Pulmonary artery endothelial cell (primary cell): ENCODE results near the gene KCNG1. TPM values are rescaled to one million over a fixed set of nuclear protein-coding genes. Genes with fewer than 3 reads are reported as not detected.
"Not testable (repeated sequence)": the region's sequence is repeated elsewhere in the genome, so short reads cannot be mapped to it uniquely, and the experiment has no call there.

ENCODE experiments used
- DNase-seq: peaks from one replicate; pipeline ENCODE4 v3.0.0-alpha.2; 2011; ENCODE audit warnings: low read depth, low spot score
- total RNA-seq: library from RNA; depleted of rRNA; stranded (reverse); fragments of >200 nt; gene quantifications from 2 replicates; pipeline ENCODE4 v1.2.3, GENCODE V29; 2014

The KCNG1 gene
- total RNA-seq, 1 donor from 2014 or later: 0.40 TPM

DNA sequence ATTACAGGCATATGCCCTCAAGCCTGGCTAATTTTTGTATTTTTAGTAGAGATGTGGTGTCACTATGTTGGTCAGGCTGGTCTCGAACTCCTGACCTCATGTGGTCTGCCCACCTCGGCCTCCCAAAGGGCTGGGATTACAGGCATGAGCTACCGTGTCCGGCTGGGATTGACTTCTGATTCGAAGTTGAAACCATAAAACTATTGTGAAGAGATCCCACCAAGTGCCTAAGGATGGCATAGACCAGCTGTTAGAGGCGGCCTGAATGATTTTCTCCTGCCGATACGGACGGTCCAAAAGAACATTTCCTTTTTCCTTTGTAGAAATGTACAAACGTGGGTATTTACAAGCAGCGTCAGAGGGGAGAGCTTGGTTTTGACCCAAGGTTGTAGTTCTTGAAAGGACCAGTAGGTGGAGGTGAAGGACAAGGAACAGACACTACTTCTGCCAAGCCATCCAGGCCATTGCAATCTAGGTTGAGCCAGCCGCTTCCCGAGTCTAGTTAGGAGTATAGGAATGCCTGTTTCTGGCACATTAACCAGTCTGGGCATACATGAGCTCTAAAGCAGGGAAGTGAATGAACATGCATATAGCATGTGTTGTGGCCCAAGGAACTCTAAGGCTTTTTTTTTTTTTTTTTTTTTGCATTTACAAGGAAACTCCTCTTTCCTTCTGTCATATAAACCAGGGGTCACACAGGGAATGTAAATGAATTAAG lies 35.3 kb downstream of the KCNG1 start:
- DNase-seq: peak; percentile 54

- DNase-seq: no peak
Measured at GRCh38 chr20:50983321-50983720, 39.6 kb downstream of the KCNG1 start.

DNA sequence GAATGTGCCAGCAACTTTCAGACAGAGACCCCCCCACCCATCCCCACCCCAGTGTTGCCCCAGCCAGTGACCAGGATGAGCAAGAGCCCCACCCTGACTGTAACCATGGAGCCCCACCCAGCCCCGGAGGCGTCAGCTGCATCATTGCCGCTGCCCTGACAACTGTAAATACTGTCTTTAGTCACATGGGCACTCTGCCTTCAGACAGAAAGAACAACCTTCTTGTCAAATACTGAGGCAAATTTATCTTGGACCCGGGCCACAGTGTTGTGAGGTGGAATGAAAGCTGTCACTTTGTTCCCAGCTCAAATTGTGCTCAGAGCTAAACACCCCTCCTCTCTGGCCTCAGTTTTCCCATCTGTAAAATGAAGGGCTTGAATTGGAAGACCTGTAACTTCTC lies 40.5 kb downstream of the KCNG1 start:
- no peak for DNase-seq

DNA sequence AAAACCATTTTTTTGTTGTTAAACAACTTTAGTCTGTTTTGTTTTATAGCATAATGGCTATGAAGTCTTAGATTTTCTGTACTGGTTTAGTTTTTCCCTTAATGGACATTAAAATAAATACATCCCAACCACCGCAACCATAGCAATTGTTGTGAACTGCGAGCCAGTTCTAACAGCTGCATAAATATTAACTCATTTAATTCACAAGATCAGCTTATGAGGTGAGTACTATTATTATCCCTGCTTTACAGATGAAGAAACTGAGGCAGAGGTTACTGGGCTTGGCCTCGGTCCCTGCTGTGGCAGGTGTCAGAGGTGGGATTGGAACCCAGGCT lies 41.2 kb downstream of the KCNG1 start:
- no peak for DNase-seq

DNA sequence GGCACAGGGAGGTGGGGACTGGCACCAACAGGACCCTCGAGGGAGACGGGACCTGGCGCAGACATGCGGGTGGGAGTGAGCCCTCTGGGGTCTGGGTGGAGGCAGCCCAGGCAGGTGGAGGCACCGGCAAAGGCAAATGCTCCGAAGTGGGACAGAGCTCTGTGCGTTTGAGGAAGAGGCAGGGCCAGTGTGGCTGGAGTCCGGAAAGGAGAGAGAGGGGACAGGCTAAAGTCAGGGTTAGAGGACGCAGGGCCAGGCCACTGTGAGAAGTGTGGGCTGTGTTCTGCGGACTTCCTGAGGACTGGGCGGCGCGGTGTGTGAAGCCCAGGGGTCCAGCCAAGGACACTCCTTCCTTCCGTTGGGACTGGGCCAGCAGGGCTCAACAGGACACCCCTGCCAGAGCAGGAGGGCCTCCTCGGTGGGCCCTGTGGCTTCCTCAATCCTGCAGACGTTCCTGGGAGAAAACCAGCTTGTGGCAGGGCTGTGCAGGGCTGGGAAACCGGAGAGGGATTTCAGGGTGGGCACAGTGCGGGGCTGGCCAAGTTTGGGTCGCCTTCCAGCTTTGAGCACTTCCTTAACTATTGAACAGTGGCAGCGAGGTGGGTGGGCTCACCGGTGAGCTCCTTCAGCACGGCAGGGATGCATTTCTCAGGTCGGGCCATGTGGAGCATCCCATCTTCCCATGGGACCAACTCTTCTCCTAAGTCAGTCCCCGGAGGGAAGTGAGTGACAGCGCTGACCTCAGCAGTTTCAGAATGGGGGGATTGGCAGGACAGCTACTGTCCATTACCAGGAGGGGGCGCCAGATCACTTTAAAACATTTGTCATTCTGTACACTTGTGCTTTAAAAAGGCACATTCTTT lies 41.8 kb downstream of the KCNG1 start:
- peak; percentile 24 for DNase-seq

DNA sequence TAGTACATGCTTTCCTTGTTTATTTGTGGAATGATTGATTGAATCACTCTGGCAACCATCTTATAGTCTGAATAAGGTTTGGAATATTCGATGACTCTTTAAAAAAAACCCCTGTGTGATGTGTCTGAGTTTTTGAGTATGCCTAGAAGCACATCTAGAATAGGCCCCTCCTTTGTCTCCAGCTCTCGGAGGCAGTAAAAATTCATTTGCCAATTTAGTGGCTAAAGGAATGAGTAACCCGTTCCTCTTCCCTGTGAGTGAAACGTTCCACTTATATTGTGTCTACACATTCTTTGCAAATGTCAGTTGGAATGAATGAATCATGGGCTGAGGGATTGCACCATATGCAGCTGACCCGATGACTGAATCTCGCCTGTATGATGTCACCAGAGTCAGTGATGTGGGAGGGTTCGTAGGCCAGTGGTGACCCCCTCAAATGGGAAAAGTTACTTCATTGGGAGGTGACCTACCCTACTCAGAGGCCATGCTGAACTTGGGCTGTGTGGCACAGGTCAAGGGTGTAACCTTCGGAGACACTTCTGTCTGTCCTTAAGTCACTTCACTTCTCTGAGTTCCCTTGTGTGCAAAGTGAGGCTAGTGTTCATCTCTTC lies 42.7 kb downstream of the KCNG1 start:
- peak; percentile 32 for DNase-seq

DNA sequence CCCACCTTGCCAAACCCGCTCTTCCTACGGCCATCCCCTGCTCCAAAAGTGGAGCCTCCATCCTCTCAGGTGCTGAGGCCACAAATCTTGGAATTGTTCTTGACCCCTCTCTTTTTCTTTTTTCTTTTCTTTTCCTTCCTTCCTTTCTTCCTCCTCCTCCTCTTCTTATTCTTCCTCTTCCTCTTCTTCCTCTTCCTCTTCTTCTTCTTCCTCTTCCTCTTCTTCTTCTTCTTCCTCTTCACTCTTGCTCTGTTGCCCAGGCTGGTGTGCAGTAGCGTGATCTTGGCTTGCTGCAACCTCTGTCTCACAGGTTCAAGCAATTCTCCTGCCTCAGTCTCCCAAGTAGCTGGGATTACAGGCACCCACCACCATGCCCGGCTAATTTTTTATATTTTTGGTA lies 44.4 kb downstream of the KCNG1 start:
- DNase-seq: not testable (repeated sequence)

DNA sequence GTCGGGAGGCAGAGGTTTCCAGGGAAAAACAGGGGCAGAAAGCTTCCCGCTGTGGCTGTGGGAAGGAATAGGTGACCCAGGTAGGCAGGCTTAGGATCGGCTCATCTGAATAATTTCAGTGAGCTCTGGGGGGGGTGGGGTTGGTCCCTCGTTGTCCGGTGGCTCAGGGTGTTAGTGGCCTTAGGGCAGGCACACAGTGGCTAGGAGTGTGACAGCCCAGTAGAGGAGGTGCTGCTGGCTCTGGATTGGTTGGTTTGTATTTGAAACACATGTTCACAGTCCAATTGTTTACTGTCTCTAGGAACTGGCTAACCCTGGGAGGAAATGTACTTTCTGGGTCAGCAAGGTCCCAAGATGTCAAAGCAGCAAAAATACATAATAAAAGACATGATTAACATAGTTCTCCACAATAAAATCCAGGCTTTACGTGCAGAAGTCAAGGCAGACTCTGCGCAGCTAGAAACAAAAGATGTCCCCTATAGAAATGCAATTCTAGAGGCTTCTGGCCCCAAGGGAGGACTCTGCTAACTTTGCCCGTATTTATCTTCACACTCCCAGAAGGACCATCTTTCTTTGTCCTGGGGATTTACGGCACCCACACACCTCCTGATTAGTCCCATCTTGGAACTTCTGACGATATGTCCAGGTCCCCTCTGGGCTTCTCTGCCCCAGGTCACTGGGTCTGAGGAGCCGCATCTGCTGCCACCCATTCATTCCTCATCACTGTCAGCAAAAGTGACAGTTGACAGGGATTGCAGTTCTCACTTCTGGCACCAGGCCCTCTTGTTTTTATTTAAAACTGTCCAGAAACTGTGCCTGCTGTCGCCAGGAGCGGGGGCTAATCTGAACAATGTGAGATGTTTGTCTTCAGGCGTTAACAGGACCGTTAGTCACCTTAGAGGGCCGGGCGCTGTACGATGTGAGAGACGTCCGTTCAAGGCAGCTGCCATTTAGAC lies 45.6 kb downstream of the KCNG1 start:
- no peak for DNase-seq

DNA sequence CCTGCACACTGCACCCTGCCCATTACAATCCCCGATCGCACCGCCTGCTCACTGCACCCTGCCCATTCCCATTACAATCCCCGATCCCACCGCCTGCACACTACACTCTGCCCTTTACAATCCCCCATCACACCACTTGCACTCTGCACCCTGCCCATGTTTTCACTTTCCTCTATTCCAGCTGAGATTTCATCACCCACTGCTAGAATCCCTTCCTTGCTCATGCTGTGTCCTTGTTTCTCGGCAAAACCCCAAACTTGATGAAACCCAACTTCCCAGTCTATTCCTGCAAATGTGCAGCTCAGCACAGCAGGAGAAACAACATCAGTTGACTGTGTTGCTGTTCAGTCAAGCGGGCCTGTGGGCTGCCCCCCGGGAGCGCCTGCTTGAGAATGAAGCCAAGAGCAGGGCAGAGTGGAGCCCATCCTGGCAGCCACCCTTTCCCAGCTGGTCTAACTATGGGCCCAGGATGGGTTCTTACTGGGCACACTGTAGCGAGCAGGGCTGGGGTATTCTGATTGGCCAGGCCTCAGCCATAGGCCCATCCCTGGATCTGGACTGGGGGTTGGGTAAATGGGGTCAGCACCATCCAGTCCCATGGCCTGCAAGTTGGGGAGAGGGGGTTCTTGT lies 47.1 kb downstream of the KCNG1 start:
- DNase-seq: no peak

DNA sequence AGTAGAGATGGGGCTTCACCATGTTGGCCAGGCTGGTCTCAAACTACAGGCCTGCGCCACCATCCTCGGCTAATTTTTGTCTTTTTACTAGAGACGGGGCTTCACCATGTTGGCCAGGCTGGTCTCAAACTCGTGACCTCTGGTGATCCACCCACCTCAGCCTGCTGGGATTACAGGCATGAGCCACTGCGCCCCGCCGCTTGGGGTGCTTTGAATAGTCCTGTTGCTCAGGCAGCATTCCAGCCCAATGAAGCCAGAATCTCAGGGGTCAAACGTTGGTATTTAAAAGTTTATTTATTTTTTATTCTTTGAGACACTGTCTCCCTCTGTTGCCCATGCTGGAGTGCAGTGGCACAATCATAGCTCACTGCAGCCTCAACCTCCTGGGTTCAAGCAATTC lies 53.0 kb downstream of the KCNG1 start:
- DNase-seq: no peak

- DNase-seq: no peak
Measured at GRCh38 chr20:50969435-50969834, 53.5 kb downstream of the KCNG1 start.

- DNase-seq: no peak
Measured at GRCh38 chr20:50968289-50968688, 54.6 kb downstream of the KCNG1 start.

DNA sequence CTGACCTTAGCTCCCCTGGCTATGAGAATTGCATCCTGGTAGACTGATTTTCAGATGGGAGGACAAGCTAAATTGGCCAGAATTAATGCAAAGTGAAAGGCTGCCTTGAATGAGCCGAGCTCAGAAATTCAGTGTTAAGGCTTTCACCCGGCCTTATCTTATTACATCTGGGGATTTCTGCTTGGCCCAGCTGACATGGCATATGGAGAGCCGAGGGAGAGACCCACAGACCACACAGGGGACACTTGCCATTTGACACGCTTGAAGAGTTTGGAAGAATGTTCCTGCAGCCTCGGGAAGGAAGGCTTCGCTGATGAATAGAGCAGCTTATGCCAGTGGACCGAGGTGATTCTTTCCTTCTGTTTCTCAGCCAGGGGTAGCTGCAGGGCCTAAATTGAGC lies 55.3 kb downstream of the KCNG1 start:
- no peak for DNase-seq

DNA sequence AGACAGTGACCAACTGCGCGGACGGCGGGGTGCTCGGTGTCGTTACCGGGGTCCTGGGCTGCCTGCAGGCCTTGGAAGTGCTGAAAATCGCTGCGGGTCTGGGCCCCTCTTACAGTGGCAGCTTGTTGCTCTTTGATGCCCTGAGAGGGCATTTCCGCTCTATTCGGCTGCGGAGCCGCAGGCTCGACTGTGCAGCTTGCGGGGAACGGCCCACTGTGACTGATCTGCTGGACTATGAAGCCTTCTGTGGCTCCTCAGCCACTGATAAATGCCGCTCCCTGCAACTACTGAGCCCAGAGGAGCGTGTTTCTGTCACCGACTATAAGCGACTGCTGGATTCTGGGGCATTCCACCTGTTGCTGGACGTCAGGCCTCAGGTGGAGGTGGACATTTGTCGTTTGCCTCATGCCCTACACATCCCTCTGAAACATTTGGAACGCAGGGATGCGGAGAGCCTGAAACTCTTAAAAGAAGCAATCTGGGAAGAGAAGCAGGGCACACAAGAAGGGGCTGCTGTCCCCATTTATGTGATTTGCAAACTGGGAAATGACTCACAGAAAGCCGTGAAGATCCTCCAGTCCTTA lies 63.3 kb downstream of the KCNG1 start:
- DNase-seq: no peak

DNA sequence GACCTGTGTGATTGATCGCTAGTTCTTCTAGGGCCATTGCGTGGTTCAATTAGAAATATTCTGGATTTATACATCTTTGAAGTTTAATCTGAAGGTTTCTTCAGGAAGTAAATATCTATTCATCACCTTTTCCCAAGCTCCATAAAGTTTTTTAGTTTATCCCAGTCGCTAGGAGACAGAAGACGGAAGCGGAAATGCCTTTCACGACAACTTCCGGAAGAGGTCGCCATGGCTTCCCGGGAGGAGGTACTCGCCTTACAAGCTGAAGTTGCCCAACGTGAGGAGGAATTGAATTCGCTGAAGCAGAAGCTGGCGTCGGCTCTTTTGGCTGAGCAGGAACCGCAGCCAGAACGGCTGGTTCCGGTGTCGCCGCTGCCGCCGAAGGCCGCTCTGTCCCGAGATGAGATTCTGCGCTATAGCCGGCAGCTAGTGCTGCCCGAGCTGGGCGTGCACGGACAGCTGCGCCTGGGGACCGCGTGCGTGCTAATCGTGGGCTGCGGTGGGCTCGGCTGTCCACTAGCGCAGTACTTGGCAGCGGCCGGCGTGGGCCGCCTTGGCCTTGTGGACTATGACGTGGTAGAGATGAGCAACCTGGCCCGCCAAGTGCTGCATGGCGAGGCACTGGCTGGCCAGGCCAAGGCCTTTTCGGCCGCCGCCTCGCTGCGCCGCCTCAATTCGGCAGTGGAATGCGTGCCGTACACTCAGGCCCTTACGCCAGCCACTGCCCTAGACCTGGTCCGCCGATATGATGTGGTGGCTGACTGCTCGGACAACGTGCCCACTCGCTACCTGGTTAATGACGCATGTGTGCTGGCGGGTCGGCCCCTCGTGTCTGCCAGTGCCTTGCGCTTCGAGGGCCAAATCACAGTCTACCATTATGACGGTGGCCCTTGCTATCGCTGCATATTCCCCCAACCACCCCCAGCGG lies 64.0 kb downstream of the KCNG1 start, which contains the start of gene MOCS3:
MOCS3 (plus strand) TSS at position 204 of the 928 bp plus-strand sequence; CDS start at position 229, 25 bp downstream.
- DNase-seq: peak; percentile 76

- DNase-seq: peak; percentile 78
Measured at GRCh38 chr20:50957798-50958614, 64.9 kb downstream of the KCNG1 start, which contains the start of gene DPM1. DPM1 (minus strand) TSS chr20:50958532; CDS start chr20:50958523, 9 bp downstream.

- DNase-seq: no peak
Measured at GRCh38 chr20:50957276-50957675, 65.6 kb downstream of the KCNG1 start.

DNA sequence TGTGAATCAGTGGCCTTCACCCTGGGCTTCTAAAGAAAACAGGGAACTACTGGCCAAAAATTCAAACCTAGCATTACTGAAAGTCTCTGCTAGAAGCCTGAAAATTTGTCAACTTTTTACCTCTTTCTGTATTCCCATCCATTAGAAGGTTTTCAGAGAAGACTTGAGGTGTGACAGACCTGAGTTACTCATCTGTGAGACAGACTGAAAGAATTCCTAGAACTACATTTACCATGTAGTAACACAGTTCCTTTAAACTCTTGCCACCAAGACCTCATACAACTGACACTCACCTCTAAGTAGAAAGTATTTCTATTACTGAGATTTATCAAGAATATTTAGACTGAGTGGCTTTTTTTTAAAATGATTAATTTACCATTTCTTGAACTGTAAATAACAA lies 69.1 kb downstream of the KCNG1 start:
- no peak for DNase-seq
